Colonic mucosa (tissue), 4 donors: ENCODE measurements around the gene ANO8. TPM values are rescaled to one million over a fixed set of nuclear protein-coding genes. Genes with fewer than 3 reads are reported as not detected.

Source experiments
- DNase-seq: peaks from one replicate; pipeline ENCODE4 v3.0.0-alpha.2; 2020
- H3K27ac ChIP-seq: fragments of 200-600 bp; one replicate; pipeline ENCODE4 v1.8.0; 2021
- H3K27me3 ChIP-seq: fragments of 200-600 bp; one replicate; pipeline ENCODE4 v1.8.0; 2021
- H3K36me3 ChIP-seq: fragments of 200-600 bp; one replicate; pipeline ENCODE4 v1.8.0; 2021
- H3K4me1 ChIP-seq: fragments of 200-600 bp; one replicate; pipeline ENCODE4 v1.8.0; 2021; ENCODE audit warnings: mild to moderate bottlenecking
- H3K4me3 ChIP-seq: fragments of 200-600 bp; one replicate; pipeline ENCODE4 v1.8.0; 2021
- H3K9ac ChIP-seq, 2 donors: one replicate each; pipeline ENCODE4 v1.7.0; 2013; ENCODE audit warnings: control low read depth in 2 of 2, low read depth in 2 of 2, low read length in 2 of 2
- H3K9me3 ChIP-seq: fragments of 200-600 bp; one replicate; pipeline ENCODE4 v1.8.0; 2021
- CTCF ChIP-seq: fragments of 200-600 bp; IDR thresholded peaks from one replicate; pipeline ENCODE4 v1.8.0; 2022; ENCODE audit warnings: antibody characterized with exemption, mild to moderate bottlenecking
- intact Hi-C: fragments of 100-400 bp; cut with DNase I; formaldehyde crosslinking; loops from one replicate; pipeline ENCODE4 v1.14.1; 2022
- total RNA-seq, 2 donors: library from RNA; stranded (reverse); fragmentation: NEBNext Ultra II Directional in 1 of 2; extraction: Animal tissue kit (Norgen Biotek cat#: 25700) in 1 of 2; gene quantifications; one replicate each; pipeline ENCODE4 v1.2.1, GENCODE V29; 2021
- donor health status: healthy.
- donor health status: DM: no; HTN: no; CAD: no.
- donor health status: DM: no; HTN: no; CAD: no.

Gene ANO8
- total RNA-seq, 2 donors from 2014 or later, result 8.9 to 13.7 TPM

GRCh38 chr19:17351815-17352435 lies 17.3 kb upstream of the ANO8 start:
- no peak overlapping the region for H3K9ac ChIP-seq
- no peak for TF ChIP-seq CTCF
- intact Hi-C loops, result no loop called here
- H3K9me3 ChIP-seq, result no peaks in the 10 kb centered on the region
- H3K27ac ChIP-seq, result no peak overlapping the region
- no peaks in the 10 kb centered on the region for H3K27me3 ChIP-seq
- no peak for DNase-seq
- H3K4me1 ChIP-seq, result no peaks in the 10 kb centered on the region
- H3K36me3 ChIP-seq, result no peaks in the 10 kb centered on the region
- H3K4me3 ChIP-seq, result no peak overlapping the region

GRCh38 chr19:17348700-17349099 lies 14.0 kb upstream of the ANO8 start:
- Histone ChIP-seq H3K9ac (no peak overlapping the region), H3K9me3 (no peaks in the 10 kb centered on the region), H3K27ac (no peak overlapping the region), H3K4me1 (no peaks in the 10 kb centered on the region), H3K4me3 (no peak overlapping the region), H3K36me3 (no peaks in the 10 kb centered on the region), H3K27me3 (no peaks in the 10 kb centered on the region)
- intact Hi-C loops, result no loop called here
- DNase-seq, result no peak
- TF ChIP-seq CTCF, result no peak

- Histone ChIP-seq H3K27ac (no peak overlapping the region), H3K4me3 (no peak overlapping the region), H3K36me3 (no peaks in the 10 kb centered on the region), H3K9ac (no peak overlapping the region), H3K9me3 (no peaks in the 10 kb centered on the region), H3K27me3 (no peaks in the 10 kb centered on the region), H3K4me1 (no peaks in the 10 kb centered on the region)
- no peak for DNase-seq
- intact Hi-C loops, result no loop called here
- no peak for TF ChIP-seq CTCF
Observed at GRCh38 chr19:17347877-17348276, 13.2 kb upstream of the ANO8 start.

GRCh38 chr19:17347361-17347760 lies 12.7 kb upstream of the ANO8 start:
- peak overlapping the region; percentile 22 for H3K27ac ChIP-seq
- no peaks in the 10 kb centered on the region for H3K36me3 ChIP-seq
- intact Hi-C loops, result no loop called here
- no peak for DNase-seq
- no peak overlapping the region for H3K4me3 ChIP-seq
- H3K4me1 ChIP-seq, result no peaks in the 10 kb centered on the region
- no peaks in the 10 kb centered on the region for H3K27me3 ChIP-seq
- H3K9me3 ChIP-seq, result no peaks in the 10 kb centered on the region
- no peak overlapping the region for H3K9ac ChIP-seq
- TF ChIP-seq CTCF, result no peak

GRCh38 chr19:17346109-17346671 lies 11.5 kb upstream of the ANO8 start:
- Histone ChIP-seq H3K4me1 (no peaks in the 10 kb centered on the region), H3K9ac (peak overlapping the region in 1 of 2 donors; percentile 35), H3K4me3 (no peak overlapping the region), H3K36me3 (no peaks in the 10 kb centered on the region), H3K27me3 (no peaks in the 10 kb centered on the region), H3K27ac (no peak overlapping the region), H3K9me3 (no peaks in the 10 kb centered on the region)
- peak; percentile 95 for TF ChIP-seq CTCF
- peak; percentile 80 for DNase-seq
- intact Hi-C loops, result no loop called here
